ENCODE results near the gene DBX2.
"Not testable (repeated sequence)": the region's sequence is repeated elsewhere in the genome, so short reads cannot be mapped to it uniquely, and the experiment has no call there.

Gene DBX2

DNA sequence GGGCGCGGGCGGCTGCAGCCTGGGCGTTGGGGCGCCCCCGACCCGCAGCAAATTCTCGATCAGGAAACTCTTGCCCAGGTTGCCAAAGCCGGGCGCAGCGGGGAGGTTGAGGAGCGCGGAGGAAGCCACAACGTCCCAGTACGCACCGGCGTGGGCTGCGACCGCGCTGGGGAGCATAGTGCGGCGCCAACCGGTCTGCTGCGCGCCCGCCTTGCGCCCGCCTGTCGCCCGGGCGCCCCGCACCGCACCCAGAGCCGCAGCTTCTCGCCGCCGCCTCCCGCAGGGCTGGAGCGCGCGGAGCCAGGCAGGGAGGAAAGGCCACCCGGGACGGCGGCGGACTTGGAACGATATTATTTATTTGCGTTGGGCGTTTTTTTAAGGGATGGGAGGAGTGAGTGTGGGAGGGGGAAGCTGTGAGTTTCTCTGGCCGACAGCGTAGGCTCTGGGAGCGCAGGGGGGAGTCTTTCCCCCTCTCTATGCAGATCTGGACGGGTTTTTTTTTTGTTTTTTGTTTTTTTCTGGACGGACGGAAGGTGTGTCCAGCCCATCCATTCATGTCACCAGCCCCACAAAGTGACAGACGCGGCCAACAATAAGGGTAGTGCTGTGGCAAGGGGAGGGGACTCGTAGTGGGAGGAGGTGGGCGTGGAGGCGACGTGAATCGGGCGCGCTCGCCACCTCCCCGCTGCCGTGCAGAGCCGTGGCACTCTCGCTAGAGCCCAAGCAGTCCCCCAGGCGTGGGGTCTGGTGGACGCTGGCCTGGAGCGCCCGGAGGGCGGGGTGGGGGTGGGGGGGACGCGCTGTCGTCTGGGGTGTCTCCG, at the start of gene DBX2:
Gene DBX2 (minus strand): TSS at position 349 of the 821 bp plus-strand sequence. CDS start 172 bp downstream, at position 177.
- DNase-seq, result no peak

- DNase-seq, result no peak
Observed at GRCh38 chr12:45098766-45099165, 47.9 kb upstream of the DBX2 start.

DNA sequence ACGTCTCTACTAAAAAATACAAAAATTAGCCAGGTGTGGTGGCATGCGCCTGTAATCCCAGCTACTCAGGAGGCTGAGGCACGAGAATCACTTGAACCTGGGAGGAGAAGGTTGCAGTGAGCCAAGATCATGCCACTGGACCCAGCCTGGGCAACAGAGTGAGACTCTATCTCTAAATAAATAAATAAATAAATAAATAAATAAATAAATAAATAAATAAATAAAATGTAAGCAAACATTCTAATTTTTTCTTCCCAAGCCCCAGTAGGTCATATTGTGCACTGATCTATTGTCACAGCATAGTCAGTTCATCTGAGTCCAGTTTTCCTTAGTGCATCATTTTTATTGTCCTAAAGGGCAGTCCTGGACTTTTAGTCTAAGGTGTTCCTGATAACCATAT, 44.5 kb upstream of the DBX2 start:
- not testable (repeated sequence) for DNase-seq

- DNase-seq, result no peak
Observed at GRCh38 chr12:45093051-45093450, 42.2 kb upstream of the DBX2 start.

- DNase-seq, result no peak
Observed at GRCh38 chr12:45089411-45090075, 38.6 kb upstream of the DBX2 start.

- DNase-seq, result no peak
Observed at GRCh38 chr12:45088608-45089007, 37.7 kb upstream of the DBX2 start.

DNA sequence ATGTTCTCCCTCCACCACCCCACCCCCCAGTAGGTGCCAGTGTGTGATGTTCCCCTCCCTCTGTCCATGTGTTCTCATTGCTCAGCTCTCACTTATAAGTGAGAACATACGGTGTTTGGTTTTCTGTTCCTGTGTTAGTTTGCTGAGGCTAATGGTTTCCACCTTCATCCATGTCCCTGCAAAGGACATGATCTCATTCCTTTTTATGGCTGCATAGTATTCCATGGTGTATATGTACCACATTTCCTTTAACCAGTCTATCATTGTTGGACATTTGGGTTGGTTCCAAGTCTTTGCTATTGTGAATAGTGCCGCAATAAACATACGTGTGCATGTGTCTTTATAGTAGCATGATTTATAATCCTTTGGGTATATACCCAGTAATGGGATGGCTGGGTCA, 33.3 kb upstream of the DBX2 start:
- DNase-seq, result not testable (repeated sequence)

GRCh38 chr12:45077251-45077650, 26.4 kb upstream of the DBX2 start:
- DNase-seq, result no peak

- DNase-seq, result no peak
Observed at GRCh38 chr12:45076417-45077026, 25.6 kb upstream of the DBX2 start.

DNA sequence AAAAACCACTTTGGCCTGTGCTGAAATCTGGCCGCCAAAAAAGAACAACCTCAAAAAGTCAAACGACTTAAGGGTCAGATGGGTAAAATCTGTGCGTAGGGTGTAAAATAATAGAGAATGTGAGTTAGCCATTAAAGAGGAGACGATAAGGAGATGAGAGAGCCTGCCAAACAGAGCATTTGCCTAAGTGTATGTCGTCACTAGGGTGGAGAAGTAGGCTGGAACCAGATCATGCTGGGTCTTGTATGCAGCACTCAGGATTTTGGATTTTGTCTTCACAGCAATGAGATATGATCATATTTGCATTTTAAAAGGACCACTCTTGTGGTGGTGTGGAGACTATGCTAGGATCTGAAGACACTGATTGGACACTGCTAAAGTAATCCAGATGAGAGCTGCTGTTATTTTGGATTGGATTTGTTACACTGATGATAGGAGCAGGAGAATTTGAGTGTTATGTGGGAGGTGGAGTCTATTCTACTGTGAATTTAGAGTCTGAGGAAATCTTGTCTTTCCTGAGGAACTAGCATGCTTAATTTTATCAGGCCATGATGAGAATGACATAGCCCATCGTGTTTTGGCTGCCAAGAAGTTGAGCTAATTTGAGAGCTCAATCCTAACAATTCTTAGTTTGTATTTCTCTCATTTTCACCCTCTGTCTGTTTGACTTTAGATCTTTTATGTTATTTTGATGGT, 24.8 kb upstream of the DBX2 start:
- DNase-seq, result no peak

- DNase-seq, result no peak
Observed at GRCh38 chr12:45065125-45065626, 14.3 kb upstream of the DBX2 start.

- DNase-seq, result no peak
Observed at GRCh38 chr12:45060976-45061375, 10.1 kb upstream of the DBX2 start.

DNA sequence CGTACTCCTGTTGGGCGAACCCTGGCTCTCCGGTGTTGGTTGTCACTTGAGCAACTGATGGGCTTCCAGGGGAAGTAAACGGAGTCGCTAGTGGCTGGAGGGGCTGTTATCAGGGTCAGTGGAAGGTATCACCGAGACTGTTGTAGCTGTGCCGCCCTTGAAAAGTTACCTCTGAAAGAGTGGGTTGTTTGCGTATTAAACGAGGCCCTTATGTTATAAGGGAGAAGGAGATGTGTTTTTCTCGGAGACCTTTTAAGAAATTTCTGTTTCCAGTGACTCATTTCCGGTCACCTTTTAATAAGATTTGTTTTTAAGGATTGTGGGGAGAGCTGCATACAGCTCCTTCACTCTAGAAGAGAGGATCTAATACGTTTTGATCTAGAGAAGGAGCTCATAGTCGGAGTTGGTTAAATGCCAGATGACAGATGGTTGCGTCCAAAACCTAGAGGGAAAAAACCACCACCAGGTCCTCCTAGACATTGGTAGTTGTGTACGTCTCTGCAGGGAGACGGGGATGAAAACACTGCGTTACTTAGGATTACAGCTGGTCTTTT, 750 bp upstream of the DBX2 start:
- DNase-seq, result no peak

- DNase-seq, result no peak
Observed at GRCh38 chr12:45049912-45050750, 768 bp downstream of the DBX2 start.

DNA sequence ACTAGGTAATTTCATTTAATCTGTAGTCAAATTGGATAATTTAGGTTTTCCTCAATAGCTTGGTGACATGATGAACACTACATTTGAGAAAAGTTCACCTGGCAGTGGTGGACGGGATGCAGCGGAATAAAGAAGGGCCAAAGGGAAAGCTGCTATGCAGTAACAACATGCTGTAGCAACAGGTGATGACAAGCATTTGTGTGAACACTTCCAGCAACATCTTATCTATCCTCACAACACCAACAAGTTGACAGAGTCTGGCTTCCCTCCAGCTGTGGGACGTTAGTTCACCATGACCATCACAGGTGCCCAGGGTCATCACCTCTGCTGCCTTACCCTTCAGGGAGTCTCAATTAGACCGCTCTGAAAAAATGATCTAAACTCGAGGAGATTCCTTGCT, 8.3 kb downstream of the DBX2 start:
- no peak for DNase-seq

GRCh38 chr12:45040977-45041376, 9.9 kb downstream of the DBX2 start:
- no peak for DNase-seq

- no peak for DNase-seq
Observed at GRCh38 chr12:45039757-45040156, 11.1 kb downstream of the DBX2 start.

GRCh38 chr12:45034861-45035265, 16.0 kb downstream of the DBX2 start:
- no peak for DNase-seq

DNA sequence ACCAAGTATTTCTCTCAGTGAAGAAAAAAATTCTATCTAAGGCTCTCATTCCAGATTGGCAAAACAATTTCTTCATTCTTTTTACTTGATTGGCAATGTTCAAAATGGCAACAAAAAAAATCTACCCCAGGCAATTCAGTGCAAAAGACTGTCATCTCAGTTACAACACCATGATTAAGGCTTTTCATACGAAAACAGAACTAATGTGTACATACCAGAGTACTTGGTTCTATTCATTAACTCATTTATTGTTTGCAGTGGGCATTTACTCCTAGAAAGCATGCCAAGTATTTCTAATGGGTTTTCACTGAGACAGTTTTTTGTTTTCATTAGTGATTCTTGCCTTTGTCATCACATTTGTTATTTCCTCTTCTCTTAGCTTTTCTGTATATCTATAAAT, 33.0 kb downstream of the DBX2 start:
- DNase-seq, result no peak

- DNase-seq, result no peak
Observed at GRCh38 chr12:45014396-45014795, 36.5 kb downstream of the DBX2 start.

GRCh38 chr12:45012749-45013148, 38.1 kb downstream of the DBX2 start:
- no peak for DNase-seq

- DNase-seq, result no peak
Observed at GRCh38 chr12:45010059-45010458, 40.8 kb downstream of the DBX2 start.
